ENCODE measurements around the gene GRB7.
"Not testable (repeated sequence)": the region's sequence is repeated elsewhere in the genome, so short reads cannot be mapped to it uniquely, and the experiment has no call there.

The GRB7 gene

GRCh38 chr17:39709998-39710964 is 27.5 kb upstream of the GRB7 start:
- DNase-seq, result no peak

GRCh38 chr17:39711071-39711470 is 26.7 kb upstream of the GRB7 start:
- not testable (repeated sequence) for DNase-seq

GRCh38 chr17:39711851-39712250 is 25.9 kb upstream of the GRB7 start:
- no peak for DNase-seq

- no peak for DNase-seq
Observed at GRCh38 chr17:39714234-39714633, 23.5 kb upstream of the GRB7 start.

GRCh38 chr17:39715375-39716072 is 22.2 kb upstream of the GRB7 start:
- DNase-seq, result no peak

- DNase-seq, result no peak
Observed at GRCh38 chr17:39716073-39716818, 21.5 kb upstream of the GRB7 start.

GRCh38 chr17:39716879-39717536 is 20.7 kb upstream of the GRB7 start:
- DNase-seq, result no peak

GRCh38 chr17:39717660-39718059 is 20.1 kb upstream of the GRB7 start:
- DNase-seq, result no peak

- DNase-seq, result no peak
Observed at GRCh38 chr17:39719563-39720355, 18.0 kb upstream of the GRB7 start.

GRCh38 chr17:39722104-39722503 is 15.6 kb upstream of the GRB7 start:
- DNase-seq, result no peak

GRCh38 chr17:39722965-39723848 is 14.5 kb upstream of the GRB7 start:
- DNase-seq, result peak; percentile 79

GRCh38 chr17:39724731-39725130 is 13.0 kb upstream of the GRB7 start:
- no peak for DNase-seq

- not testable (repeated sequence) for DNase-seq
Observed at GRCh38 chr17:39725923-39726322, 11.8 kb upstream of the GRB7 start.

GRCh38 chr17:39726617-39727016 is 11.1 kb upstream of the GRB7 start:
- no peak for DNase-seq

- no peak for DNase-seq
Observed at GRCh38 chr17:39727556-39727955, 10.2 kb upstream of the GRB7 start.

GRCh38 chr17:39729280-39729851 is 8.4 kb upstream of the GRB7 start:
- DNase-seq, result no peak

GRCh38 chr17:39730095-39730921 is 7.4 kb upstream of the GRB7 start, which contains the start of gene MIEN1:
MIEN1 (minus strand) TSS chr17:39730532; CDS start chr17:39730495, 37 bp downstream.
- DNase-seq, result peak; percentile 92

- no peak for DNase-seq
Observed at GRCh38 chr17:39732586-39732985, 5.2 kb upstream of the GRB7 start.

- no peak for DNase-seq
Observed at GRCh38 chr17:39735882-39736281, 1.9 kb upstream of the GRB7 start.

All from hematopoietic multipotent progenitor cell treated with erythropoietin and hydrocortisone succinate and interleukin-3 and kit ligand, for 6 days (in vitro differentiated cells).